Islet of Langerhans (tissue), 1 donor: ENCODE measurements around the gene THSD8.
"Not testable (repeated sequence)": the region's sequence is repeated elsewhere in the genome, so short reads cannot be mapped to it uniquely, and the experiment has no call there.

ENCODE experiments used
- FAIRE-seq: peaks from one replicate; lab custom pipeline; 2011; peaks lifted over from hg19 to GRCh38; lab: Jason Lieb, UNC

Gene THSD8

GRCh38 chr19:12792051-12792852 lies 9.6 kb upstream of the THSD8 start:
- no peak for FAIRE-seq

- no peak for FAIRE-seq
These were observed 9.0 kb upstream of the THSD8 start for GRCh38 chr19:12792853-12793289.

DNA sequence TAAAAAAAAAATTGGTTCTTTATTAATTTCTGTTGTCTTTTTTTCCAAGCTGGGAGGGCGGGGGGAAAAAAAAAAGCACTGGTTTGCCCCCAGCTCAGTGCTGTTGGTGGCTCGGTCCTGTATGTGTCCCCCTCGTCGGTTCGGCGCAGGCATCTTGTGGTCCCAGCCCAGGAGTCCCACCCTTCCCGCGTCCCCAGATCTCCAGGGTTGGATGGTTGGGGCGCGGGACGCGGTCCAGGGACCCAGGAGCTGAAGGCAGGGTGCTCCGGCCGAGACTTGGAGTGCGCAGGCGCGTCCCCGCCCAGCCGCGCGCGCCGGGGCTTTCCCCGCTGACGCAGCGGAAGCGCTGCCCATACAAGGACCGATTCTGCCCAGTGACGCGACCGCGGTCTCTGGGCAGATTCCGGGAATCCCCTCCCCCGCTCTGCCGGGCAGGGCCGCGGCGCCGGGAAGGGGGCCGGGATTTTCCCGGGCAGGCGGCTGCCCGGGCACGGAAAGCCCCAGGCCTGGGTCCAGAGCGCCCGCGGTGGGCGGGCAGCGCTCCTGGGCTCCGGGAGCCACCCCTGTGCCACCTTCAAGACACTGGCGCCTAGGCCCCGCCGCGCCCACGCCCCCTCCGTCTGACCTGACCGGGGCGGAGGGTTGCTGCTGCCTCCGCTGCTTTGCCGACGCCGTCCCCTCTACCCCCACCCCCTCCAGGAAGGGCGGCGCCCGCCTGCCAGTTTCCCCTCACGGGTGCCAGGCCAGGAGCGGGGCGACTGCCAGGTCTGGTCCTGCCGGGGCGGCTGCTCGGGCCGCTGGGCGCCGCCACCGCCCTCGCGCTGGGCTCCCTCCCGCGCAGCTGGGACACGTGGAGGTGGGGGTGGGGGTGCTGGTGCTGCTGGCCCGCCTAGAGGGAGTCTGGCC lies 8.3 kb upstream of the THSD8 start:
- no peak for FAIRE-seq

- no peak for FAIRE-seq
These were observed 7.5 kb upstream of the THSD8 start for GRCh38 chr19:12794196-12794941.

DNA sequence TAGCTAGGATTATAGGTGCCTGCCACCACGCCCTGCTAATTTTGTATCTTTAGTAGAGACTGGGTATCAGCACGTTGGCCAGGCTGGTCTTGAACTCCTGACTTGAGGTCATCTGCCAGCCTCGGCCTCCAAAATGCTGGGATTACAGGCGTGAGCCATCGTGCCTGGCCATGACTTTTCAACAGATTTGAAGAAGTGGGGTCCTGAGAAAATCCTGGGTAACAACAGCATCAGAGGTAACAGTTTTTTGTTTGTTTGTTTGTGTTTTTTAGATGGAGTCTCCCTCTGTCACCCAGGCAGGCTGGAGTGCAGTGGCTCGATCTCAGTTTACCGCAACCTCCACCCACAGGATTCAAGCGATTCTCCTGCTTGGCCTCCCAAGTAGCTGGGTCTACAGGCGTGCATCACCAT lies 6.9 kb upstream of the THSD8 start:
- no peak for FAIRE-seq

GRCh38 chr19:12796146-12797071 lies 5.5 kb upstream of the THSD8 start:
- no peak for FAIRE-seq

DNA sequence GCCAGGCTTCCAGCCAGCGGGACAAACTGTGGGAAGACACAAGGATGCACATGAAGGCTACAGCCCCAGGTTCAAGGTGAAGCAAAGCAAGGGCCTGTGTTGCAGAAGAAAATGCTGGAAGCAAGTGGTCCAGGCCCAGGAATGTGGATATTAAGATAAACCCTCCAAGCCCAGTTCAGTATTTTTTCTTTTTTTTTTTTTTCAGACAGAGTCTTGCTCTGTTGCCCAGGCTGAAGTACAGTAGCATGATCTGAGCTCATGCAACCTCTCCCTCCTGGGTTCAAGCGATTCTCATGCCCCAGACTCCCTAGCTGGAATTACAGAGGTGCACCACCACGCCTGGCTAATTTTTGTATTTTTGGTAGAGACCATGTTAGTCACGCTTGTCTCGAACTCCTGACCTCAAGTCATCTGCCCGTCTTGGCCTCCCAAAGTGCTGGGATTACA lies 4.7 kb upstream of the THSD8 start:
- no peak for FAIRE-seq

DNA sequence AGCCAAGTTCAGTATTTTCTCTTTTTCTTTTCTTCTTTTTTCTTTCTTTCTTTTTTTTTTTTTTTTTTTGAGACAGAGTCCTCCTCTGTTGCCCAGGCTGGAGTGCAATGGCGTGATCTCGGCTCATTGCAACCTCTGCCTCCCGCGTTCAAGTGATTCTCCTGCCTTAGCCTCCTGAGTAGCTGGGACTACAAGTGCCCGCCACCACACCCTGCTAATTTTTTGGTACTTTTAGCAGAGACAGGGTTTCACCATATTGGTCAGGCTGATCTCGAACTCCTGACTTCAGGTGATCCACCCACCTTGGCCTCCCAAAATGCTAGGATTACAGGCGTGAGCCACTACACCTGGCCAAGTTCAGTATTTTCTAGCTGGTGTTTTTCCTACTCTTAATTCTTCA lies 4.3 kb upstream of the THSD8 start:
- FAIRE-seq: not testable (repeated sequence)

- FAIRE-seq: no peak
These were observed 2.0 kb upstream of the THSD8 start for GRCh38 chr19:12799742-12800465.

DNA sequence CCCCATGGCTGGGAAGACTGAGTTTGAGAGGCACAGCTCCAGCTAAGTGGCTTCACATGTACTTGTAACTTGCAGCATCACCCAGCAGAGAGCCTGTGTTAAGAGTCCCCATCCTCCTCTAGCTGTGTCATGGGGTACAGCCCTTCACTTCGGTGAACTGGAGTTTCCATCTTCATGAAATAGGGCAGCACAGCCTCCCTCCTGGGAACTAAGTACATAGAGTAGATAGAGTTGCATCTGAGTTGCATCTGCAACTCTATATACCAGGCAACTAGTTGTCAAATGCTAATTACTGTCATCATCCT lies 1.5 kb upstream of the THSD8 start:
- no peak for FAIRE-seq

GRCh38 chr19:12800923-12801465 lies 875 bp upstream of the THSD8 start:
- no peak for FAIRE-seq

DNA sequence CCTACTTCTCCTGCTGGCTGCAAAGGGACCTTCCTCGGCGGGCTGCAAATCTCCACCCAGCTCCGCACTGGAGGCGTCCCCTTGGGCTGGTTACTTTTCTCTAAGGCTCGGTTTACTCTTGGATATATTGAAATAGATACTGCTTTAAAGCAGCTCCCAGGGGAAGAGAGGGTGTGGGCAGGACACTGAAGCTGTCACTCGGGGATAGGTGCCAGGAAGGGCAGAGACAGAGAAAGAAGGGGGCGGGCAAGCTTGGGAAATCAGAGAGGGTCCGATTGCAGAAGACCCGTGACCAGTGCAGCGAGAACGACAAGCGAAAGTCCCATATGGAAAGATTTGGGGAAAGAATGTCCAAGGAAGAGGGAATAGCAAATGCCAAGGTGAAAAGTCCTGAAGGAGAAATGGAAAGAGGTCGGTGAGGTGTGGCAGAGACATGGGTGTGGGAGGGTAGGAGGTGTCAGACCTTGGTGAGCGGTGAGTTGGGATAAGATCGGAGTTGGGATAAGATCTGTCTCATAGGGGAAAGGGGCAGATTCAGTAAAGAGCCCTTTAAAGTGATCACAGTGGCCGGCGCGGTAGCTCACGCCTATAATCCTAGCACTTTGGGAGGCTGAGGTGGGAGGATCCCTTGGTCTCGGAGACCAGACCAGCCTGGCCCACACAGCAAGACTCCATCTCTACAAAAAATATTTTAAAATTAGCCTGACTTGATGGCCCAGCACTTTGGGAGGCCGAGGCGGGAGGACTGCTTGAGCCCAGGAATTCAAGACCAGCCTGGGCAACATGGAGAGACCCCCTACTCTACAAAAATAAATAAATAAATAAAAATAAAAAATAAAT lies 618 bp downstream of the THSD8 start:
- no peak for FAIRE-seq

- no peak for FAIRE-seq
These were observed 2.2 kb downstream of the THSD8 start for GRCh38 chr19:12804051-12804450.

- FAIRE-seq: no peak
These were observed 4.6 kb downstream of the THSD8 start, which contains the start of gene RNASEH2A for GRCh38 chr19:12806242-12807081. Gene RNASEH2A (plus strand): TSS chr19:12806584. CDS start chr19:12806674, 90 bp downstream.

- FAIRE-seq: no peak
These were observed 13.2 kb downstream of the THSD8 start for GRCh38 chr19:12815088-12815487.

DNA sequence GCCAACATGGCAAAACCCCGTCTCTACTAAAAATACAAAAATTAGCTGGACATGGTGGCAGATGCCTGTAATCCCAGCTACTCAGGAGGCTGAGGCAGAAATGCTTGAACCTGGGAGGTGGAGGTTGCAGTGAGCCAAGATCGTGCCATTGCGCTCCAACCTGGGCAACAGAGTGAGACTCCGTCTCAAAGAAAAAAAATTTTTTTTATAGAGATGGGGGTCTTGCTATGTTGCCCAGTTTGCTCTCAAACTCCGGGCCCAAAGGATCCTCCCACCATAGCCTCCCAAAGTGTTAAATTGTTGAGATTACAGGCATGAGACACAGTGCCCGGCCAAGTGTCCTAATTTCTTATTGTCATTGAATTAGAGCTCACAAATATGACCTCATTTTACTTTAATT lies 15.3 kb downstream of the THSD8 start:
- FAIRE-seq: not testable (repeated sequence)

- not testable (repeated sequence) for FAIRE-seq
These were observed 15.9 kb downstream of the THSD8 start for GRCh38 chr19:12817810-12818209.

DNA sequence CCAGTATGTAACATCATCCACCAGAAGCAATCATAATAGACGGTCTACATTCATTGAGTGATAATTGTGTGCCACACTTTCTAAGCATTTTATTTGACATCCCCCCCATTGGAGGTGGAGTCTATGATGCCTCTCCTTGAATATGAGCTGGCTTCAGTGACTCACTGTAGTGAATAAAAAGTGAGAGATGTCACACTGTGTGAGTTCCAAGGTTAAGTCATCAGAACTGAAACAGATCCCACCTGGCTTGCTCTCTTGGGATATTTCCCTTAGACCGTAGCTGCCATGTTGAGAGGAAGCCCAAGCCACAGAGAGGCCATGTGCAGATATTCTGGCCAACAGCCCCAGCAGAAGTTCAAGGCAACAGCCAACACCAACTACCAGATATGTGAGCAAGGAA lies 19.9 kb downstream of the THSD8 start:
- no peak for FAIRE-seq
